ENCODE data around the gene ZC3H11A.

DNA sequence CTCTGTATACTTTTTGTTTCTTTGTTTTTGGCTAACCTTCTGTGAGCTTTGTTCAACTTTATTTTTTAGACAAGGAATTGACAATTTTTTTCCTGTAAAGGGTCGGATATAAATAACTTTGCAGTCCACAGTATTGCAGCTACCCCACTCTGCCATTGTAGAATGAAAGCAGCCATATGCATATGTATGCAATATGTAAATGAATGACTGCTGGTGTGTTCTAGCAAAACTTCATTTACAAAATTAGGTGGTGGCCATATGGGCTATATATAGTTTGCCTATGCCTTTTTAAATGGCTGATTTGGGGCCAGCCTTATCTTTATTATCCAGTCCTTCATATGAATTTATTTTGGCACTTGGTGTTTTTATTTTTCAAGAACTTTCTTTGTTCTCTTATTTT, 48.0 kb downstream of the ZC3H11A start:
- TF ChIP-seq CTCF (optimal IDR thresholded peaks at IDR 0.05 in 1 of 3, IDR thresholded peaks at IDR 0.05 in 1 of 3, conservative IDR thresholded peaks at IDR 0.05 in 1 of 3; ENCODE audit: extremely low read depth in 1 of 3, insufficient read depth in 2 of 3, low read length in 3 of 3) (no peak), EZH2 (IDR thresholded peaks at IDR 0.05; ENCODE audit: low read length) (no peak)

Measured in keratinocyte (primary cell).